Neuron (in vitro differentiated cells): ENCODE data around the gene SLC18A3.

Experiments used
- H2AFZ ChIP-seq: one replicate; pipeline ENCODE4 v1.6.1; 2013; ENCODE audit warnings: low read depth, mild to moderate bottlenecking, inconsistent platforms, low read length, moderate library complexity
- H3K27me3 ChIP-seq: one replicate; pipeline ENCODE4 v1.6.1; 2013; ENCODE audit warnings: low read length; ENCODE audit not compliant: insufficient read depth
- H3K36me3 ChIP-seq: one replicate; pipeline ENCODE4 v1.6.1; 2013; ENCODE audit warnings: low read length; ENCODE audit not compliant: insufficient read depth
- H3K4me1 ChIP-seq: one replicate; pipeline ENCODE4 v1.6.1; 2013; ENCODE audit warnings: low read length; ENCODE audit not compliant: insufficient read depth
- H3K4me3 ChIP-seq: 2 replicates; pipeline ENCODE4 v1.5.1; 2013; ENCODE audit warnings: mild to moderate bottlenecking, low read length, moderate library complexity
- H3K9me3 ChIP-seq: one replicate; pipeline ENCODE4 v1.6.1; 2013; ENCODE audit warnings: low read length

Gene SLC18A3

DNA sequence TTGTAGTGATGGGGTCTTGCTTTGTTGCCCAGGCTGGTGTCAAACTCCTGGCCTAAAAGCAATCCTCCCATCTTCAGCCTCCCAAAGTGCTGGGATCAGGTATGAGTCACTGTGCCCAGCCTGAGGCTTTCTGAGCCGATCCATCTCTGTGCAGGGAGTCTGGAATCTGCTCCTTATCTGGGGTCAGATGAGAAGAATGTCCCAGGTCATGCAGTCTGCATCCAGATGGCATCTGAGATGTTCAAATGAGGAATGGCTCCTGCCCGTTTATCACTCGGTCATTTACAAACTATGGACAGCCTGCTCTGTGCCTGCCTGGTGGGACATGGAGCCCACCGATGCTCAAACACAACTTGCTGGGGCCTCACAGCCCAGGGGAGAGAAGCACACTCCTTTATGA lies 11.1 kb upstream of the SLC18A3 start:
- Histone ChIP-seq H2AFZ (no peak overlapping the region), H3K9me3 (no peaks in the 10 kb centered on the region), H3K36me3 (no peaks in the 10 kb centered on the region), H3K4me1 (no peaks in the 10 kb centered on the region), H3K27me3 (peaks cover 3% of the 10 kb centered on the region), H3K4me3 (no peak overlapping the region)

DNA sequence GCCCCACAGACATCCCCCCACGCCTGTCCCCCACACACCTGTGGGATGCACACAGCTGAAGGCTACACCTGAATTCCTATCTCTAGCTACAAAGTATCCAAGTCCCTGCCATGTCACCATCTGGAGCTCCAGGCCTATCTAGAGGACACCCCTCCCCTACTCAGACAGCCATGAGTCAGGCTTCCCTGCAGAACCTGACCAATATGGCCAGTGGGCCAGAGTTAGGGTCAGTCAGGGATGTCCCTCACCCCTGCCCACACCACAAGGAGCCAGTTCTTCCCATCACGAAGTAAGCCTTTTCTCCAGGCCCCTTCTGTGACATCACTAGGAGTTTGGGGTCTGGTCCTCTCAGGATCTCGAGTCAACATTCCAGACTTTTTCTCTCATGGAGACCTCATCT lies 10.6 kb upstream of the SLC18A3 start:
- Histone ChIP-seq H3K36me3 (no peaks in the 10 kb centered on the region), H2AFZ (no peak overlapping the region), H3K27me3 (peaks cover 3% of the 10 kb centered on the region), H3K4me3 (no peak overlapping the region), H3K9me3 (no peaks in the 10 kb centered on the region), H3K4me1 (no peaks in the 10 kb centered on the region)

DNA sequence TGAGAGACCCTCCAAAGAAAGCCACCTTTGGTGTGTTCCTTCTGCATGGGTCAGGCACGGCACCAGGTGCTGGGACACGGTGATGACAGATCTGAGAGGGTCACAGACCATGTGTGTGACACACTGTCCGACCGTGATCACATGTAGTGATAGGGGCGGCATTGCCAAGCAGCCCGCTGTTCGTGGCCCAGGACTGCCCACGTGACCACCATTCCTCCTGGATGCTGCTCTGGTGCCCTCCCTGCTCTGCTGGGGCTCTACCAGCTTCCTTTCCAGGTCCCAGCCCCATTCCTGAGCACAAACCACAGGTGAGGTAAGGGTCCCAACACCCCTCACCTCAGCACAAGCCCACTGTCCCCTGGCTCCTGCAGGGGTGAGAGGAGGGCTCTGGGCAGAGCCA lies 10.1 kb upstream of the SLC18A3 start:
- H3K4me1 ChIP-seq = no peaks in the 10 kb centered on the region
- H3K27me3 ChIP-seq = peaks cover 8% of the 10 kb centered on the region
- no peaks in the 10 kb centered on the region for H3K9me3 ChIP-seq
- H3K4me3 ChIP-seq = no peak overlapping the region
- H2AFZ ChIP-seq = no peak overlapping the region
- H3K36me3 ChIP-seq = no peaks in the 10 kb centered on the region

DNA sequence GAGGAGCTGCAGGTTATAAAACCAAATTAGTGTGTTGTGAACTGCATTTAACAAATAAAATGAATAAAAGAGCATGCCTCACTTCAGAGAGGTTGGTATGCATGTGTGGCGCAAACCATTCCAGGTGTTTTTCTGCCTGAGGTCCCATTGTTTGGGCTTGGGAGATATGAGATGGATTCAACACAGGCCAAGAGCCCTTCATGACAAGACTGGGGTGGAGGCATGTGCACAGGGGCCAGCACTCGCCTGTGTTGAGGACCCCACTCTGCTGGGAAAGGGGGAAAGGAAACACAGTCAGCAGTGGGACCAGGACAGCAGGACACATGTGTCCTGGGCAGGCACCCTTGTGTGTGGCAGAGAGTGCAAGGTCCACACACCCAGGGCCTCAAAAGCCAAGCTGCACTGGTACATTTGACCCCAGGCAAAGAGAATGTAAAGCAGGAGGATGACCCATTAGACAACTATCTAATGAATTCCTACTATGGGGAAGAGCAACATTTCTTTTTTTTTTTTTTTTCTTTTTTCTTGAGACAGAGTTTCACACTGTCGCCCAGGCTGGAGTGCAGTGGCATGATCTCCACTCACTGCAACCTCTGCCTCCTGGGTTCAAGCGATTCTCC lies 9.2 kb upstream of the SLC18A3 start:
- H3K27me3 ChIP-seq = peaks cover 14% of the 10 kb centered on the region
- no peaks in the 10 kb centered on the region for H3K9me3 ChIP-seq
- H2AFZ ChIP-seq = no peak overlapping the region
- no peaks in the 10 kb centered on the region for H3K36me3 ChIP-seq
- no peak overlapping the region for H3K4me3 ChIP-seq
- H3K4me1 ChIP-seq = no peaks in the 10 kb centered on the region

DNA sequence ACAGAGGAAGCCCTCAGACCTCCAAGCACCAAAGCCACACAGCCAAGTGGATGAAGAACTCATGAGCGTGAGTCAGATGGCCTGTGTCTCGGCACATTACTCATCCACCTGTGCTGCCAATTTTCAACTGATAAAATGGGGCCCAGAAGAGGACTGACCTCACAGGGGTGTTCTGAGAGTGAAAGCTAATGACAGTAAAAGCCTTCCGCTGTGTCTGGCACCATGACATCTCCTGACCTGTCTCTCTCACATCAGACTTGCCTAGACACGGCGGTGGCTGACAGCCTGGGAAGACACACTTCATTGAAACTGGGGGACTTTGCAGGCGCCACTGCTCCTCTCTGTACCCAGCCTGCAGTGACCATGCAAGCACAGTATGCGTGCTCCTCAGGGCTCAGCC lies 8.3 kb upstream of the SLC18A3 start:
- Histone ChIP-seq H3K4me3 (no peak overlapping the region), H2AFZ (no peak overlapping the region), H3K27me3 (peaks cover 19% of the 10 kb centered on the region), H3K9me3 (no peaks in the 10 kb centered on the region), H3K36me3 (no peaks in the 10 kb centered on the region), H3K4me1 (no peaks in the 10 kb centered on the region)

DNA sequence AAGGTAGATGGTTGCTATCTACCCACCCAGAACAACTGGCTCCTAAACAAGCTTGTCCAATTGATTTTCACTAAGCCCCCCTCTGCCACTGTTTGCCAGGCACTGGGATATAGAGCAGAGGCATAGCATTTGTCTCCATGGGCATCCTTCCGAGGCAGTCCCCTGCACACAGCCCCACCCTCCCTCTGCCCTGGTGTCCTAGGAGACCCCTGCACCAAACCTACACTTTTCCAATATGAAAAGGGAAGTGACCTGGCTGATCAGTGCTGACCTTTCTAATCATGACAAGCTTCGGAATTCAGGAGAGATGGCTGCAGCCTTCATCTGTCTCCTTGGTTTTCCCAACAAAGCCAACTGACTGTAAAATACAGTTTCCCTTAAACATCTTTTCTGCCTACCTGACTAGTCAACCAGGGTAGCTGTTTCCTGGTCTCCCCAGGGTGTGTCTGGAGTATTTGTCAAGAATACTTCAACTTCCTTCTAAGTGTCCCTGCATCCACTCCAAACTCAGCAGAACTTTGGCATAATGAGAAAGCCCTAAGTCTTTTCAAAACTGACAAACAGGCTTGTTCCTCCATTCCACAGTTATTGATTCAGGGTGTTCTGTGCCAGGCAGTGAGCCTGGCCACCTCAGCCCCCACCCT lies 7.6 kb upstream of the SLC18A3 start:
- Histone ChIP-seq H2AFZ (no peak overlapping the region), H3K4me3 (no peak overlapping the region), H3K36me3 (no peaks in the 10 kb centered on the region), H3K27me3 (peaks cover 25% of the 10 kb centered on the region), H3K9me3 (no peaks in the 10 kb centered on the region), H3K4me1 (no peaks in the 10 kb centered on the region)

DNA sequence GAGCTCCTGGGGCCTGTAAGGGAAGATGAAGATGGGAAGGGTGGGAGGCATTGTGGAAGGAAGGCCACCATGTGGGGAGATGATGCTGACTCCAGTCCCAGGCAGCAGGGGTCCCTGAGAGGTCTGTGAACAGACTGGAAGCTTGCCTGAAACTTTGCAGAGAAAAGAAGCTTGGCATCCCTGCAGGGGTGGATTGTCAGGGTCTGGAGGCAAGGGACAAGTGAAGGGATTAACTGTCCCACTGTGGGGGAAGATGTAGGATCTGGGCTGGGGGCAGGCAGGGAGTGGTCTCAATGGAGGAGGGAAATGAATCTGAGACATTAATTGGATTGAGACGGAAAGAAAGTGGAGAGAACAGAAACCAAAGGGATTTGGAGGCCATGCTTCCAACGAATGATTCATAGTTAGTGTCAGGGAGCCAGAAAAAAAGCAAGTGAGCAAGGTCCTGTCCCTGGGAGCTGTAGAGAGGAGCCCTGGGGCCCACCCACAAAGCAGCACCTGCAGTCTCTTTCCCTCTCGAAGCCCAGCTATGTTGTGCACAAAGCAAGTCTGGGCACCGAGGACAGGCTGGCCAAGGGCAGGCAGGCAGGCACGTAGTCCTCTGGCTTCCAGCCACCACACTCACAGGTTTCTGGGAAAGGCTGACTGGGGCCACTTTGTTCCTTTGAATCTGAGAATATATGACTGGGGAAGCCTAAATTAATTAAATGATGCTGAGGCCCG lies 4.7 kb upstream of the SLC18A3 start:
- peaks cover 44% of the 10 kb centered on the region for H3K27me3 ChIP-seq
- no peaks in the 10 kb centered on the region for H3K9me3 ChIP-seq
- peaks cover 6% of the 10 kb centered on the region for H3K4me1 ChIP-seq
- H3K4me3 ChIP-seq = no peak overlapping the region
- no peak overlapping the region for H2AFZ ChIP-seq
- H3K36me3 ChIP-seq = no peaks in the 10 kb centered on the region

DNA sequence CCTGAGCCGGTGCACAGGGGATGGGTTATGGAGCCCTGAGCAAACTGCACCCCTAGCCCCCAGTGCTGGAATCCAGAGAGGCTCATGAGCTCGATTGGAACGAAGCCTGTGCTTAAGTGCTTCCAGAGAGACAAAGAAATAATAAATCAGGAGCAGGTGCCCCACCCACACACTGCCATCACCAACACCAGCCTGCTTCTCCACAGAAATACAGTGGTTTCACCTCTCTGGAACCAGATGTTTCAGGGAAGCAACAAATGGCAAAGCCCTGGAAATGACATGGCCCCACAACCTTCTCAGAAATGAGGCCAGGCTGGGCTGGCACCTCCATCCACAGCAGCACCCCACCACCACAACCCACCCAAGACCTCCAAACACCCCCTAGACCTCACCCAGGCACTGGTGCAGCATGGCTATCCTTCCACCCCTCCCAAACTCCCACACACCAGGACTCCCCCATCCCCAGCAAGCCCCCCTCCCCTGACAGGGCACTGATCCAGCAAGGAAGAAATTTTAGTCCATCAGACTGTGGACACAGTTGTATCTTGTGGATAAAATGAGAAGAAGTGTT lies 4.1 kb upstream of the SLC18A3 start:
- no peaks in the 10 kb centered on the region for H3K9me3 ChIP-seq
- no peak overlapping the region for H2AFZ ChIP-seq
- H3K36me3 ChIP-seq = no peaks in the 10 kb centered on the region
- H3K27me3 ChIP-seq = peaks cover 50% of the 10 kb centered on the region
- peaks cover 6% of the 10 kb centered on the region for H3K4me1 ChIP-seq
- no peak overlapping the region for H3K4me3 ChIP-seq

DNA sequence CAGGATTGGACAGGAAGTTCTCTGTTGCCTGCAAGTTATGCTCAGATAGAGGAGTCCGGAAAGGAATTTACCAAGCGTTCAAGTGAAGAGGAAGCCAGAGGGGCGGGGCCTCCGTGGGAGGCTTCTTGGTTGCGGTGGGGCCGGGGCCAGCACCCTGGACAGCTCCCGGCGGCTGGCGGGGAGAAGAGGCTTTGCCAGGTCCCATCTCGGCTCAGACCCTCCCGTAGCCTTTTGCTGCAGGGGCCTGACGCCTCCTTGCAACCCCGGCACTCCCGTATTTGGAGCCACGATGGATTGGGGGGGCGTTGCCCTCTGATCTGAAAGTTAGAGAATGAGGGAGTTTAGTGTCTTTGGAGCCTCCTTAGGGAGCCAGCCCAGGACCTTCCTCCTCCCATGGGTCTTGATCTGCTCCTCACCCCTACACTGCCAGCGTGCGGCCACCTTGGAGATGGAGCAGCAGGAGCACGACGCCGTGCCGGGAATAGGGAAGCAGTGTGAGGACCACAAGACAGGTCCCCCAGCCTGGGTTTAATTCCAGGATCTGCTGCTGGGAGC lies 3.1 kb upstream of the SLC18A3 start:
- no peaks in the 10 kb centered on the region for H3K36me3 ChIP-seq
- peaks cover 6% of the 10 kb centered on the region for H3K4me1 ChIP-seq
- H3K9me3 ChIP-seq = no peaks in the 10 kb centered on the region
- no peak overlapping the region for H2AFZ ChIP-seq
- H3K27me3 ChIP-seq = peaks cover 60% of the 10 kb centered on the region
- H3K4me3 ChIP-seq = no peak overlapping the region

DNA sequence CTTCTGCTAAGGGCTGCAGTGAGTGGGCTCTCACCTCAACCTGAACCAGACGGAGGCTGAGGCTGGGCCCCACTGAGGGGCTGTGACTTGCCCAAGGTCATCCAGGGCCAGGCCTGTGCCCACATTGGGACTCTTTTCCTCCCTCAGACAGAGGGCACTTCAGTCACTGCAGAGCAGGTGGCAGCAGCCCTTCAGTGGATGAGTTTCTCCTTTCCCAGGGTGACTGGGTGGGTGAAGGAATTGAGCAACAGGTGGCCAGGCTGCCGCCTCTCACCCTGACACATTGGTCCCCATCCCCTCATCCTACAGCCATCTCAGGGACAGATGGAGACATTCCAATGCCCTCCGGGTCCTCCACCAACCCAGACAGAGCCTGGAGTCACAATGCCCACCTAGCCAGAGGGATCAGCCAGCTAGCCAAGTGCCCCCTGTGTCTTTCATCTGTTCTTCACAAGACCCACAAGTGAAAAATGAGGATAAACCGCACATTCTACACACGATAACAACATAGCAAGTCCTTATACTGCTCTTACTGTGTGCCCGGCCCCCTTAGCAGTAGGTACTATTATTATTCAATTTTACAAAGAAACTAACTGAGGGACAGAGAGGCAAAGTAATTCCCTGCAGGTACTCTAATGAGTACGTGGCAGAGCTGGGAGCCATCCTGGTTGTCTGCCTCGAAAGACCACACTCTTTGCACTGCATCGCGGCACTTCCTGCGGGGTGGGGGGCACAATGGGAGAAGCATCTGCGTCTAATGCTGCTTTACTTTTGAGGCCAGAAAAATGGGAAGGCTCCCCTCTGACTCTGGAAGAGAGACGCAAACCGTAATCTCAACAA lies 1.7 kb upstream of the SLC18A3 start:
- Histone ChIP-seq H3K36me3 (no peaks in the 10 kb centered on the region), H2AFZ (no peak overlapping the region), H3K4me1 (peaks cover 11% of the 10 kb centered on the region), H3K4me3 (no peak overlapping the region), H3K27me3 (peaks cover 74% of the 10 kb centered on the region), H3K9me3 (no peaks in the 10 kb centered on the region)

DNA sequence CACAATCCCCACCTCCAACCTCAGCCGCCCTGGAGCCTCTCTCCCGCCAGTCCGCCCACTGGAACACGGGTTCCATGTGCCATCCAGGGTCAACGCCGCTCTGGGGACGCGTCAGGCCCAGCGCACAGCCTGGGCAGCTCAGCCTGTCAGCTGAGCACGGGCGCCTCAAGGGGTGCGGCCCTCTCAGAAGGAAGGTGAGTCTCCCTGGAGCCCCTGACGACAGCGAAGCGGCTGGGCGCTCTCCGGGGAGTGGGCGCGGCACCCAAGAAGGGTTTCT lies 1.2 kb upstream of the SLC18A3 start:
- Histone ChIP-seq H3K36me3 (no peaks in the 10 kb centered on the region), H3K4me3 (no peak overlapping the region), H2AFZ (peak overlapping the region; percentile 42), H3K4me1 (peaks cover 13% of the 10 kb centered on the region), H3K9me3 (no peaks in the 10 kb centered on the region), H3K27me3 (peaks cover 79% of the 10 kb centered on the region)

DNA sequence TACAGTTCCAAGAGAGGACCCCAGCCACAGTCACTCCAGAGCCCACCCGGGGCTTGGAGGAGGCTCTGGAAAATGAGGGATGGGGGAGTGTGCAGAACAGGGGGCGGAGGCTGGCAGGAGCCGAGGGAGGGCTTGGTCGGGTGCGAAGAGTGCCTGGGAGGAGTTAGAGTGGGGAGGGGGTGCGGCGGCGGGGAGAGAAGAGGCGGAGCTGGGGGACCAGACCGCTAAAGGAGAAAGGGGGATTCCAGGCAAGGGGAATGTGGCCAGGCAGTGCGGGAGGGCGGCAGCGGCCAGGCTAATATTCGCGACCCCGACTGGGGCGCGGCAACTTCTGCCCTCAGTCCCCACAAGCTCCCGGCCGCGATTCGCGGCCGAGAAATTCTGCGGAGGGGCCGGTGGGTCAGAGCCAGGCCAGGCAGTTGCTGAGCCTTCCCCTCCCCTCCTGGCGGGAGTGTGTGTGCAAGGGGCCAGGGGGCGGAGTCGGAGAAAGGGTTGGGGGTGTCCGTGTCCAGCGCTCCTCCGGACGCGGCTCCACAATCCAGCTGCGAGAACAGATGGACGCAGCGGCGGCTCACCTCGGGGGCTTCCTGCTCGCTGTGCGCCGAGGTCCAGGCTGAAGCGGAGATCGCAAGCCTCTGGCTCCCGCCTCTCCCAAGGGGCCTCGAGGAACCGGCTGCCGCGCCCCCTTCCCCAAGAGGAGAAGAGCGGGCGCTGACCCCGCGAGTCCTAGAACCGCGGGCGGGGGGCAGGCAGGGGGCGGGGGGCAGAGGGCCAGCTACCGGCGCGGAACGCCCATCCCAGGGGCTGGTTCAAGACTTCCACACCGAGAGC lies 612 bp upstream of the SLC18A3 start:
- peak overlapping the region; percentile 27 for H3K4me3 ChIP-seq

More for the DNA sequence above, 612 bp upstream of the SLC18A3 start:
- Histone ChIP-seq H3K36me3 (no peaks in the 10 kb centered on the region), H3K9me3 (no peaks in the 10 kb centered on the region), H2AFZ (peak overlapping the region; percentile 42), H3K4me1 (peaks cover 13% of the 10 kb centered on the region), H3K27me3 (peaks cover 83% of the 10 kb centered on the region)
